Epithelial cell of alveolus of lung (primary cell): ENCODE results near the gene TJP2. TPM values are rescaled to one million over a fixed set of nuclear protein-coding genes. Genes with fewer than 3 reads are reported as not detected.

ENCODE experiments used
- total RNA-seq: library from RNA; depleted of rRNA; stranded (reverse); fragments of >200 nt; gene quantifications from 2 replicates; pipeline ENCODE4 v1.2.1, GENCODE V29; 2015

Gene TJP2
- total RNA-seq: 22.1 and 28.2 TPM in 2 replicates

GRCh38 chr9:69173891-69174615 is at the start of gene TJP2:
TJP2 (plus strand) TSS chr9:69174277; CDS start chr9:69174373, 96 bp downstream.

Other genes with a start within 250 kb of the TJP2 start
- not detected in 2 replicates for gene PRKACG, start 160.2 kb upstream of the TJP2 start, total RNA-seq
- gene FXN, start 138.5 kb upstream of the TJP2 start, total RNA-seq: 7.1 and 18.0 TPM in 2 replicates
- not detected in 2 replicates for gene ENTREP1, start 150.9 kb downstream of the TJP2 start, total RNA-seq